ENCODE results near the gene BEST4.
"Not testable (repeated sequence)": the region's sequence is repeated elsewhere in the genome, so short reads cannot be mapped to it uniquely, and the experiment has no call there.

Gene BEST4

DNA sequence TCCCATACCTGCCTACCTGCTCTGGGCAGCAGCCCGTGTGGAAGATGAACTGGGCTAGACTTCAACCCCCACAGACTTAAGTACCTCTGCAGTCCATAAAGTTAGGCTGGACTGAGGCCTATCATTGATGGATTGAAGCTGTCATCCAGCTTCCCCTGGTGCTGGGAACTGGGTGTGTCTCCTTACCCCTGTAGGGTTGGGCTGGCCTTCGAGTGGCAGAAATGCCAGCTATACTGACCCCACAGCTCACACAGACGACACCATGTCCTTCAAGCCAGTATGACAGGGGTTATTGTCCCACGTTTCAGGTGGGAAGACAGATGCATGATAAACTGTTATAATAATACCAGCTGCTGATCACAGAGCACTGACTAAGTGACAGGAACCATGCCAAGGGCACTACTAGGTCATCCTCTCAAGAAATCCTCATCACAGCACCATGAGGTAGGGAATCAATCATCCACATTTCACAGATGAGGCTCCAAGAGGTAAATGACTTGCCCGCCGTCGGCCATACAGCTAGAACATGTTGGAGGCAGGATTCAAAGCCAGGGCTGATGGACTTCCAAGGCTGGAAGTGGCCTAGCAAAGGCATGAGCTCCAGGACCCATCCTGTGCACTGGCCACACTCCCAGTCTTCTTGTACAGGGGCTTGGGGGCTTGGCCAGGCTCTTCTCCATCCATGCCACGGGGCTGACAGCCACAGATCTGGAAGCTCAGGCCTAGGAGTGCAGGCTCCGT, at the start of gene BEST4:
Gene BEST4 (minus strand): TSS at position 51 of the 741 bp plus-strand sequence. CDS start 465 bp downstream, outside the sequence.
- DNase-seq = no peak

DNA sequence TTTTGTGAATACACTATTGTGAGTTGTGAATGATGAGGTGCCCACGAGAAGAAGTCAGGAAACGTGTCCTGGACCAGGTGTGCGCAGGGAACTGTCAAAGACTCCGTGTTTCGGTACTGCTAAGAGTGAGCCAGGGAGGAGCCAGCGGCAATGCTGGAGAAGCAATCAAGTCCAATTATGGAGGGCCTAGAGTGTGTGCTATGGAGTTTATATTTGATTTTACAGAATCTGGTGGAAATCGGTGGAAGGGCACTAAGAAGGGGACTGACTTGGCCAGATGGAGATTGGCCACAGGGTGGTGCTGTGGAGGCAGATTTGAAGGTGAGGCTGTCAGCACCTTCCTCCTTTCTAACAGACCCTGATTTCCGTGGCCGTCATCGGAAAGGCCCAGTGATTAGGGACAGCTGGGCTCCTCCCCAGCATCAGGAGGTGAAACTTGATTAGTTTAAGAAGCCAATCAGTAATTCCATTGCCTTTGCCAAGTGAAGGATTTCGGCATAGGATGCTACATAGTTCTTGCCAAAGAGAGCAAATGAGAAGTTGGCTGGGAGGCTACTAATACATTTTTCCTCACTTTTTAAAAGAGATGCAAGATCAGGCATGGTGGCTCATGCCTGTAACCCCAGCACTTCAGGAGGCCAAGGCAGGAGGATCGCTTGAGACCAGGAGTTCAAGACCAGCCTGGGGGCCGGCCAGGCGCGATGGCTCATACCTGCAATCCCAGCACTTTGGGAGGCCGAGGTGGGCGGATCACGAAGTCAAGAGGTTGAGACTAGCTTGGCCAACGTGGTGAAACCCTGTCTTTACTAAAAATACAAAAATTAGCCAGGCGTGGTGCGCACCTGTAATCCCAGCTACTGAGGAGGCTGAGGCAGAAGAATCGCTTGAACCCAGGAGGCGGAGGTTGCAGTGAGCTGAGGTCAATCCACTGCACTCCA, 48.0 kb upstream of the BEST4 start:
- peak; percentile 53 to 66 for DNase-seq

DNA sequence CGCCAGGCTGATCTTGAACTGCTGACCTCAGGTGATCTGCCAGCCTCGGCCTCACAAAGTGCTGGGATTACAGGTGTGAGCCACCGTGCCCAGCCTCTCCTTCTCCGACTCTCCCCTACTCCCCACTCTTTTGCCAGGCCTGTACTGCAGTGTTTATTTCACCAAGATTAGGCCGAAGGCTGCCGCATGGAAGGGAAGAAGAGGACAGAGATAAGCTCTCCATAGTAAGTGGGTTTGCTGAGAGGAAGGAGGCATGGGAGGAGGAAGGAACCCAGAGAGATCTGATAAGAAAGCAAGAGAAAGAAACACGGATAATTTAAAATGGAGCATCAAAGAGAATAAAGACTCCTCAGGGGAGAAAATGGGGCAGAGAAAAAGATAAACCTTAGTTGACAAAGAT, 46.4 kb upstream of the BEST4 start:
- no peak for DNase-seq

DNA sequence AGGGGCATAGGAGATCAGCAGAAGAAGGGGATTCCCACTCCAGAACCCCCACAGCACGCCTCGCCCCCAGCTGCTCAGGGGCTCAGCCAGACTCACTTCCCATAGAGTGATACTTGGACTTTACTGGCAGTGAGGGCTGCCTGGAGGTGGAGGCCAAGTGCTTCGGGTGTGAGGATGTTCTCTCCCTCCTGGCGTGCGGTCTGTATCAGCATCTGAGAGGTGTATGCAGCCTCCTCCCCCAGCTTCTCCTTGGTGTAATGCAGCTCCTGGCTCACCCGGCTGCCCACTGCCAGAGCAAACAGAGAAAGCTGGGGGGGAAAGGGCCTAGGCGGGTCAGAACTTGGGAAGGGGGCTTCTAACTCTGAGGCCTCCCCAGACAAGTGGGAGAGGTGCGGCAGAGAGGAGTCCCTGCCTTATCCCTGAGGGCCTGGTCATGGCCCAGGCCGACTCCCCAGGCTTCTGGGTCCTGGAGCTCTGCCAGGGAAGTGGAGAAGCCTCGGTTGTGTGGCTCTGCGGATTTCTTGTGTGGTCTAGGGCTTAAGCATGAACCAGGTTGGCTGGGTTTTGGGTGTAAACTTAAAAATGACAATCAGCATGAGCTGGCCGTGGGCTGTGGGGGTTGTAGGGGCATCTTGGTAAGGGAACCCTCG, 44.2 kb upstream of the BEST4 start:
- no peak for DNase-seq

DNA sequence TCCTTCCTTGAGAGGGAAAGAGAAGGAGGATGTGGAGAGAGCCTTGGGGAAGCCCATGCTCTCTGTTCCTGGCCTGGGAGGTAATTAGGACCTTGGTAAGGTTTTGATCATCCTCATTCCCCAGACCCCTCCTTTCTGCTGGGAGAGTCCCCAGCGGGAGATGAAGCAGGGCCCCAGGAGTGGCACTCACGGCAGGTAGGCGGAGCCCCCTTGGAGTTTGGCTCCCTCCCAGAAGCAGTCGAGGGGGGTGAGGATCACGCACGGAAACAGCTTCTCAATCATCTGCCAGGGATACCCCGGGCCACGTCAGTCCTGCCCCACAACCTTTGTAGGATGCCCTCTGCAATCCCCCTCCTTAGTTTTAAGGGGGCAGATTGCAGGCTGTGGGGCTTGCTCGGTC, 43.5 kb upstream of the BEST4 start:
- no peak for DNase-seq

DNA sequence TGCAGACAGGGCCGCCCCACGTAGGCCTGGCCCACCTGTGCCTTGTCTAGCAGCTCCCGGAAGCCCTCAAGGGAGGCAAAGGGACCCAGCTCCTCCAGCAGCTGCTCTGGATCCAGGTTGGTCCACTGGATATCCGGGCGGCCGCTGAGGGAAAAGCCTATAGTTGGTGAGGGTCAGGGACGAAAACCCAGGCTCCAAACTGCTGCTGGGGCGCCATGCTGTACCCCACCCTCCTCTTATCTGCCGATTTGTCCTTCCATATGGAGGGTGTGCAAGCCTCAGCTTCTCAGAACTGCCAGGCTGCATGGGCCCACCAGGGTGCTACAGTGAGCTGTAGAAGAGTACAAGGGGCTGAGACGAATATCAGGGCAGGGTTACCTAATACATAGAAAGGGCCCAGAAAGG, 42.9 kb upstream of the BEST4 start:
- DNase-seq = no peak

DNA sequence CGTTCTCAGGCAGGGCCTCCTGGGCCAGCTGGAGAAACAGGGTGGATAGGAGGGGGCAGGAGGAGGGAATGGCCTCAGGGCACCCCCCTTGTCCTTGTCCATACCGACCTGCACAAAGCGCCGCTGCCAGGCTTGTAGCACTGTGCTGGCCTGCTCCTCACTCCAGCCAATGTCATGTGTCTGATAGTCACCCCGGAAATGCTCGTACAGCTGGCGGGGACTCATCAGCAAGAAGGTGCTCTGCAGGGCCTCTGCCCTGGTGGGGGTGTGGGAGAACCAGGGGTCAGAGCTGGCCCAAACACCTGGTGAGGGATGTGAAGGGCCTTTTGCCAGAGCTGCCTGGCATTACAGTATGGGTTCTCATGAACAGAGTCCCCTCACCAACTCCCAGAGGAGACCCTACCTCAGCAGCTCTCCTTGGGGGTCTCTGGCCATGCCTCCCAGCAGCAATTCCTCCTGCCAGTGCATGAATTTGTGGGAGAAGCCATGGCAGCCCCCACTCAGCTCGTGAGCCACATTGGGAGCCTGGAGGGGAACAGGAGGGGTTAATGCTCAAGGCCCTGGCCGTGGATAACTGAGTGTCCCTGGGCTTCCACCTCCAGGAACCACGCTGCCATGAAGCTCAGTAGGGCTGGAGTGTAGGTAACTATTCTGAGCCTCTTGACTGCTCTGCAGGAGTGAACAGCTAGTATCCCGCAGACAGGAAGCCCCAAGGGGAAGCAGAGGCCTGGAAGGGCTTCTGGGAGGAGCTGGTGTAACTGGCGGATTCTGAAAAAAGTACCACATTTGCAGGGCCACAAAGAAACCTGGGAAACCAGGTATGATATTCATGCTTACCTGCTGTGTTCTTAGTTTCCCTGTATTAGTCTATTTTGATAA, 41.8 kb upstream of the BEST4 start:
- DNase-seq = no peak

DNA sequence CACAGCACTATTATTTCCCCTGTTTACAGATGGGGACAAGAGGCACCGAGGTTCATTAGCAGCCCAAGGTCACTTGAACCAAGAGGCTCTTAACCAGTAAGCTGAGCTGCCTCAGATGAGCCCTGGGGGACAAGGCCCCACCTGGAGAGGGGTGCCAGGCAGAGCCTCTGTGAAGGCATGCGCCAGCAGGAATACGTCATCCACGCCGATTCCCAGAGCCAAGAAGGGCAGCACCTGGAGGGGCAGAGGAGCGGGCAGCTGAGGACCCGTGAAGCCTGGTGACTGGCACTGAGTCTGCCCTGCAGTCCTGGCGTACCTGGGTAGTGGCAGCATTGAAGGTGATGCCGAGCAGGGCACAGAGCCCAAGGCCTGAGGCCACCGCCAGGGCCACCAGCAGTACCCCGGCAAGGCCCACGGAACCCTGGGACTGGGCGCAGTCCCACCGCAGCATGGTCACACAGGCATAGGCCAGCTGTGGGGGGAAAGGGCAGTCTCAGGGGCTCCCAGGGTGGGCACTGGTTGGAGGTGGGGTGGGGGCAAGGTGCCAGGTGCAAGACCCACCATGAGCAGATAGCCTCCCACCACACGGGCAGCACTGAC, 41.0 kb upstream of the BEST4 start:
- no peak for DNase-seq

DNA sequence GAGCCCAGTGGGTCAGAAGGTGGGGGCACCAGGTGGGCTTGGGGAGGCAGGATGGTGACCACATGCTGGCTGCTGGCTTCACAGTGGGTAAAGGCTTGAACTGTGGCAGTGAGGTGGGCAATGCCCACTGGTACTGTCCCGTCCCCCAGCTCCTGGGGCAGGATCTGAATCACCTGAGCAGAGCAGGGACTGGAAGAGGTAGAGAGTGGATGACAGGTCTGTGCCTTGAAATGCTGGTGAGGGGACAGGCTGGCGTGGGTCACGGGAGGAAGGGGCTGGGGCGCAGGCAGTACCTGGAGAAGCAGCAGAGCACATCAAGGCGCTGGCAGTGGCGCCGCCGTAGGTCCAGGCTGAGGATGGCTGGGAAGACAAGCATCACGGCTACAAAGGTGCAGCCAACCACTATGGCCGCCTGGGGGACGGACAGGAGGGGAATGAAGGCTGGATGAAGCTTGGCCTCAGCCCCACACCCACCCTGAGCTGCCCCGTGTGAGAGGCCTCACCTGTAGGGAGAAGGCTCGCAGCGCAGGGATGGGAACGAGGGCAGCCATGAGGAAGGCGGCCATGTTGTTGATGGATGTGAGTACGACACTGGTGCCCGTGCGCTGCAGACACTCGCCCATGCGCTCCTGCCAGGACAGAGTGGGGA, 40.2 kb upstream of the BEST4 start:
- no peak for DNase-seq

DNA sequence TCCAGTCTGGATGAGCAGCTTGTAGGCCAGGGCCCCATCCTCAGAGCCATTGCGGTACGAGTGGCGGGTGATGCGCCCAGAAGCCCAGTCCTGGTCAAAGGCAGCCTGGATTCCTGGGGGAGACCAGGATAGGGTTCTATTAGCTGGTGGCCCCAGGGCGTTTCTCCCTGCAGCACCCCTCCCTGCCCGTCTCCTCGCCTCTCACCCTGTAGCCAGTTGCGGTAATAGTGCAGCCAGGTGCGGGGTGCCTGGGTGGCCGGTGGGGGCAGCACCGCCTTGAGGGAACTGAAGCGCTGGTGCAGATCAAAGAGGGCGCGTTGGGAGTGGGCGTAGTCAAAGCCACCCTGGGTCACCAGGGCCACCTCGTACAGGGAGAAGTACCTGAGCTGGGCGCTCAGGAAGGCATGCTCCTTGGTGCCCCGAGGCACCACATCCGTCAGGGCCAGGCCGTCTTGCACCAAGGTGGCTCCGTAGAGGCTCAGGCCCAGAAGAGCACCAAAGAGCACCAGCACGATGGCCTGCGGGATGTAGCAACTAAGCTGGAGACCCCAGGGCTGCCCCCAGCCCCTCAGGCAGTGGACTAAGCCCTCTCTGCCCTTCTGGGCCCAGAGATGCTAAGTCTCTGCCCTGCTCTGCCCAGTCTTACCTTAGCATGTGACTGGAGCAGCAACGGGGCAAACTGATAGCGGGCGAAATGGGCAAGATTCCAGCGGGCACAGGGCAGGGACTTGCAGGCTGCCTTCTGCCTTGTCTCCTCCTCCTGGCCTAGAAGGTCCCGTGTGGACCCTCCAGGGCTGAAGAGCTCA, 39.4 kb upstream of the BEST4 start:
- no peak for DNase-seq

DNA sequence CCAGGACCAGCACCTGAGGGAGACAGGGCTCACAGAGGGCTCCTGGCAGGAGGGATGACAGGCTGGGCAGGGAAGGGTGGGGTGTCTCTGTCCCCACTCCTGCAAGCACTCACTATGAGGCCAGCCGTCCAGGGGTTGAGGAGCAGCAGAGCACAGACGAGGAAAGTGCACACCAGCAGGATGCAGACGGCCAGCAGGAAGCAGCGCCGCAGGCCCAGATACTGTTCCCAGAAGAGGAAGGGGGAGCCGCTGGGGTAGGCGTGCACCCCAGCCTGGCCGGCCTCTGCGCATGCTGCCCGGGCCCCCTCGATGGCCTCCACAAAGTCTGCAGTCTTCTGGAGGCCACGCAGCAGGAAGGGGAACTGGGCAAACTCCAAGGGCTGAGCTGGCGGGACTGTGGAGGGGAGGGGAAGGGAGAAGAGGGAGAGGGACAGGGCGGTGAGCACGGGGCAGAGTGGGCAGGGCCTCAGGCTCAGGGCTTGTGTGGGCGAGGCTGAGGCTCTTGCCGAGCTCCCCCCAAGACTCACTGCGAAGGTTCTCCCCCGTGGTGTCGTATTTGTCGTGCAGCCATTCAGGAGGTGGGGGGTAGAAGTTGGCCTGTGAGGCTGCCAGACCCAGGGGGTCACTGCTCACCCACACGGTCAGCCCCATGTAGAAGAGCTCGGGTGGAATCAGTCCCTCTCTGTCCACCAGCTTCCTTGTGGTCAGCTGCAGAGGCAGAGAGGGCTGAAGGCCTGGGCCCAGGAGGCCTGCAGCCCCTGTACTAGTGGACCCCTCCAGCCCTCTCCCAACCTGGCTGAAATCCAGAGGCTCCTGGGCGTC, 38.6 kb upstream of the BEST4 start:
- peak in 1 of 2 donors; percentile 29 for DNase-seq

DNA sequence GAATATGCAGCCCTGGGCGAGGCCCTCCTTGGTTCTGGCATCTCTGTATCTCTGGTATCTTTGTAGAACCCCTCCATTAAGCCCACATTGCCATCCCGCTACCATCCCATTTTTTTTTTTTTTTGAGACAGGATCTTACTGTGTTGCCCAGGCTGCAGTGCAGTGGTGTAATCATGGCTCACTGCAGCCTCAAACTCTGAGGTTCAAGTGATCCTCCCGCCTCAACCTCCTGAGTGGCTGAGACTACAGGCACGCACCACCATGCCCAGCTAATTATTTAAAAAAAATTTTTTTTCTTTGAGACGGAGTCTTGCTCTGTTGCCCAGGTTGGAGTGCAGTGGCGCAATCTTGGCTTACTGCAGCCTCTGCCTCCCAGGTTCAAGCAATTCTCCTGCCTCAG, 36.4 kb upstream of the BEST4 start:
- not testable (repeated sequence) for DNase-seq

DNA sequence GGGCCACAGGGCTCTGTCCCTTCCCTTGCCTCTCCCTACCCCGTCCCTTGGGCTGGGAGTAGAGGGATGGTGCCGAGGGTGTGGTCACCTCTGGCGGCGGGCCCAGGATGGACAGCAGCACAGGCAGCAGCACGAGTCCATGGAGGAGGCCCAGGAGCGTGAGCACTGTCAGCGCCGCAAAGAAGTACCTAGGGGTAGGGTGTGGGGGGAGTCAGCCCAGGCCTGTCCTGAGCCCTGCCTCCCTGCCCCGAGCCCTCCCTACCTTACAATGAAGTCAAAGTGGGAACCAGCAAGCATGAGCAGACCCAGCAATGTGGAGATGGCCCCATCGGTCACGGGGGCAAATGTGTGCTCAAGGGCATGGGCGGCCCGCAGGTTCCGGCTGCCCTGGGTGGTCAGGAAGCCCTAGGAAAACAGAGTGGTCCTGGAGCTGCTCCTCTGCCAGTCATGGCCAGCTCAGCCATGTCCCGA, 35.0 kb upstream of the BEST4 start:
- DNase-seq = no peak

DNA sequence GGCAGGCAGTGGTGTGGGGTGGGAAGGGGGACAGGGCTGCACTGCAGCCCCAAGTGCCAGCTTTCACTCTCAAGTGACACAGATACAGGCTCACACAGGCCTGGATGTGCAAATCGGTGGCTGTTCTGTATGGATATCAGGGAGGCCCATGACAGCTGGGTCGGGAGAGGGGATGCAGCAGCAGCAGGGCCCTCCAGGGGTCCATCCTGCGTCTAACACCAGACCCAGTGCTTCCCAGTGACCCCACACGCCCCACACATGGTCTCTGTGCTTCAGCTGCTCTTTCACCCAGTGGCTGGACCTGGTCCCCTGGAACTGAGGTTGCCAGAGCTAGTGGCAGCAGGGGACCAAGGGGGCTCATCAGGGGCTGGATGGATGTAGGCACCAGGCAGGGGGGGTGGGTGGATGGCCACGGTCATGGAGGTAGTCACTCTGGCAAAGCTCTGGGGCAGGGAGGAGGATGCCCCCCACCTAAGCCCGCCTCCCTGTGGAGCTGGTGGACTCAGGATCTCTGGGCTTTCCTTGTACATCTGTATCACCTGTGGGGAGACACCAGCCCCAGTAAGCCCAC, 34.2 kb upstream of the BEST4 start:
- DNase-seq = no peak

DNA sequence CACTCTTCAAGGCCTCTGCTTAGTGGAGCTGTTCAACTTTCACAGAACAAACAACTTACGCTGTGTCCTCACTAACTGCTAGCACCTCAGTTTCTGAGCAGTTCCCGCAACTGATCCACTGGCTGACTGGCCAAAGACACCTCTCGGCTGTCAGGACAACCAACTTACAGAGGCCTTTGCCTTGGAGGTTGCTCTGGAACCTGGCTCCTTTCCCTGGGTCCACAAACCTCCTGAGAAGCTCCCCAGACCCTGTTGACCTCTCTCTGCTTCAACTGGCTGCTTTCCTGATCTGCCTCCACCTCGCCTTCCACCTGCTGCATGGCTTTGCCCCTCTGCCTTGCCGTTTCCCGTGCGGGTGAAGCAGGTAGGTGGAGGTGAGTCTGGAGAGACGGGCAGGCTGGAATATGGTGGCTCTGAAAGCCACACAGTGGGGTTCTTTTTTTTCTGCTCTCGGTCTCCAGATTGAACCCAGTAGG, 33.3 kb upstream of the BEST4 start:
- no peak for DNase-seq

DNA sequence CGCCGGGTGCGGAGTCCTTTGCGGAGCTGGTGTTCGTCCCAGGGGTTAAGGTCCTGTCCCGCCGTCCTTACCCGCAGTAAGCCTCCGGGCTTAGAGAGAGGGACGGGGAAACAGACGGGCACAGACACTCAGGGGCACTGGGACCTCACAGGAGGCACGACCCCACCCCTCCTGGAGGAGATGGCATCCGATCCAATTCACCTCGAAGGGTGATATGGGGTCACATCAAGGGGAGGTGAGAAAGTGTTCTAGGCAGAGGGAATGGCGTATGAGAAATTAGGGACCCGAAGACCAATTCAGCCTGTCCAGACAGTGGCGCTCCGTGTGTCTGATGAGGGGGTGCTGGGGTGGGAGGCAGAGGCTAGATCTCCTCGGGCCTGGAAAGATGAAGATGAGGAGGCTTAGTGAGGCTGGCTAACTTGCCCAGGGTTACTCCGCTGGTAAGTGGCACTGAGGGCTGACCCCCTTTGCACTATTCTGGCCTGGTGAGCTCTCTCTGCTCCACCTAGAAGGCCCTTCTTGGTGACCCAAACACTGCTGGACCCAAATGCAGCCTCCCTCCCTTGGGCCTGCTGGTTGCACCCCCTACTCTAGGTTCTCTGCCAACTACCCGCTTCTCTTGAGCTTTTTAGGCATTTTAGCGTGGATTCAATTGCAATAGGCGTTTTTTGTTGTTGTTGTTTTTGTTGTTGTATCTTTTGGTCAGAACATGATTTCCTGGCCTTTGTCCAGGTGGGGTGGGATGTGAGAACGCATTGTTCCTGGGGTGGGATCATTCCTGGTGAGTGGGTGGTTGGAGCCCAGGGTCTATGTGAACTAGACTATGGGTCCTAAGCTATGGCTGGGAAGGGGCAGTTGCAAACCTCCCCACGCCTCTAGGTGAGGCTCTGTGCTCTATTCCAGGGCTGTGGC, 32.6 kb upstream of the BEST4 start:
- DNase-seq = no peak

DNA sequence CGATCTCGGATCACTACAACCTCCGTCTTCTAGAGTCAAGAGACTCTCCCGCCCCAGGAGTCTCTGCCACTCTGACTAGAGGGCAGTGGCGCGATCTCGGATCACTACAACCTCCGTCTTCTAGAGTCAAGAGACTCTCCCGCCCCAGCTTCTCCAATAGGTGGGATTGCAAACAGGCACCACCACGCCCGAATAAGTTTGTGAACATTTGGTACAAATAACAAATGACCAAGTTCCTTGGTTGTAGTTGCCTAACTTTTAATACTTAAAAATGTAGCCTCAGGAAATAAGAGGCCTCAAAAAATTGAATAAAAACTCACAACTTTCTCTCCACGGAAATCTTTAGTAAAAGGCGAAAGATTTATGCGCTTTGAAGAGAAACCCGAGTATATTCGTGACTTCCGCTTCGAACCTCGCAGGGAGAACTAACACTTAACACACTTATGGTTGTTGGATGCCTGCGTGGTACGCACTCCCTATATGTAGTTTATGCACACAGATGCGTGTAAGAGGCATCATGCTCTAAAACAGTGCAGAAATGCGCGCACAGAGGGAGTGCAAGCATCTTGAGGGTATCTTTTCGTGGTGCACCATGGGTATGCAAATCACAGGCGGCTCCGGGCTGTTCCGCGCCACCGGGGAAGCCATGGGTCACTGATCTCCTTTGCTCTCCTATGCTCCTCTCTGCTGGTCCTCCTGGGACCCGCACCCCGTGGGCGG, 31.8 kb upstream of the BEST4 start:
- peak; percentile 59 to 62 for DNase-seq

All from hippocampal formation (tissue), 2 donors.